Ovary (tissue), 9 donors: ENCODE measurements around the gene PTPRK. TPM values are rescaled to one million over a fixed set of nuclear protein-coding genes. Genes with fewer than 3 reads are reported as not detected.

ENCODE experiments used
- DNase-seq, 5 donors: peaks; one replicate each; pipeline ENCODE4 v3.0.0-alpha.2; 2019 to 2020
- H3K27ac ChIP-seq, 2 donors: fragments of 200-600 bp; one replicate each; pipeline versions ENCODE4 v1.5.1 to v1.8.0; 2019 to 2022
- H3K27me3 ChIP-seq: fragments of 200-600 bp; one replicate; pipeline ENCODE4 v1.8.0; 2022
- H3K36me3 ChIP-seq: fragments of 200-600 bp; sonication (generic); one replicate; pipeline ENCODE4 v1.5.1; 2019
- H3K4me1 ChIP-seq: one replicate; pipeline ENCODE4 v1.8.1; 2013; ENCODE audit warnings: mild to moderate bottlenecking, moderate library complexity; ENCODE audit not compliant: insufficient read depth
- H3K4me3 ChIP-seq: fragments of 200-600 bp; sonication (generic); one replicate; pipeline ENCODE4 v1.5.1; 2017
- H3K9me3 ChIP-seq, 2 donors: fragments of 200-600 bp in 1 of 2; sonication (generic) in 1 of 2; one replicate each; pipeline versions ENCODE4 v1.5.1 to v1.8.1; 2013 to 2019; ENCODE audit warnings: mild to moderate bottlenecking in 1 of 2, moderate library complexity in 1 of 2
- EP300 ChIP-seq: sonication (generic); formaldehyde crosslinking; IDR thresholded peaks from one replicate; pipeline ENCODE4 v1.6.1; 2017; ENCODE audit warnings: antibody characterized with exemption
- POLR2A ChIP-seq: fragments of 450-650 bp; IDR thresholded peaks from one replicate; pipeline ENCODE4 v1.6.1; 2017; ENCODE audit warnings: antibody characterized with exemption, mild to moderate bottlenecking, moderate library complexity
- WGBS, 3 donors: extraction: QIAGEN DNeasy Blood & Tissue Kit in 1 of 3; methylation state at CpG; one replicate each; pipeline versions ENCODE4 v1.1.5 to v1.1.7; 2013 to 2017; 5-methylcytosine and 5-hydroxymethylcytosine counted together
- intact Hi-C, 4 donors: fragments of 100-400 bp; cut with DNase I; formaldehyde crosslinking; loops; one replicate each; pipeline versions ENCODE4 v1.11.0 to v1.15.1; 2022 to 2023
- polyA plus RNA-seq, 2 donors: library from polyadenylated mRNA; stranded (reverse); fragments of 200-250 nt in 1 of 2; fragments of 350-450 nt in 1 of 2; fragmentation: Illumina TruSeq in 1 of 2; extraction: RNeasy Lipid Tissue Mini Kit (QIAGEN cat#74804) in 1 of 2; gene quantifications; one replicate each; pipeline ENCODE4 v1.2.3, GENCODE V29; 2013 to 2014
- total RNA-seq, 7 donors: library from RNA; depleted of rRNA in 2 of 7; stranded (reverse); fragments of >200 nt in 2 of 7; fragmentation: NEBNext Ultra II Directional in 3 of 7; extraction: Animal tissue kit (Norgen Biotek cat#: 25700) in 3 of 7; gene quantifications; one replicate each; pipeline versions ENCODE4 v1.1.0 to v1.2.4, GENCODE V29; 2016 to 2023
- TF ChIP-seq, protein P1 (sequence below), 3 donors: fragments of 450-650 bp in 2 of 3; fragments of 200-600 bp in 1 of 3; IDR thresholded peaks; one replicate each; pipeline versions ENCODE4 v1.5.1 to v1.8.0; 2016 to 2022; ENCODE audit warnings: antibody characterized with exemption in 3 of 3, mild to moderate bottlenecking in 1 of 3
- donor health status: DM: no; HTN: no; CAD: no; lungs with moderate emphysema.
- donor health status: DM: no; HTN: no; CAD: no.
- donor health status: Bipolar disorder and iron deficiency.
- donor health status: DM: yes; HTN: yes; CAD: no.
- donor health status: DM: no; HTN: no; CAD: no.
- donor health status: DM: yes; HTN: yes; CAD: no.

The PTPRK gene
- total and polyA plus RNA-seq, 9 donors = 24.0 to 50.7 (median 44.1) TPM

- Histone ChIP-seq H3K4me1 (no peaks in the 10 kb centered on the region), H3K27me3 (no peaks in the 10 kb centered on the region), H3K36me3 (no peaks in the 10 kb centered on the region), H3K27ac (no peak overlapping the region), H3K9me3 (peaks cover 0 to 3% of the 10 kb centered on the region in 2 donors), H3K4me3 (no peak overlapping the region)
- TF ChIP-seq, protein P1, sequence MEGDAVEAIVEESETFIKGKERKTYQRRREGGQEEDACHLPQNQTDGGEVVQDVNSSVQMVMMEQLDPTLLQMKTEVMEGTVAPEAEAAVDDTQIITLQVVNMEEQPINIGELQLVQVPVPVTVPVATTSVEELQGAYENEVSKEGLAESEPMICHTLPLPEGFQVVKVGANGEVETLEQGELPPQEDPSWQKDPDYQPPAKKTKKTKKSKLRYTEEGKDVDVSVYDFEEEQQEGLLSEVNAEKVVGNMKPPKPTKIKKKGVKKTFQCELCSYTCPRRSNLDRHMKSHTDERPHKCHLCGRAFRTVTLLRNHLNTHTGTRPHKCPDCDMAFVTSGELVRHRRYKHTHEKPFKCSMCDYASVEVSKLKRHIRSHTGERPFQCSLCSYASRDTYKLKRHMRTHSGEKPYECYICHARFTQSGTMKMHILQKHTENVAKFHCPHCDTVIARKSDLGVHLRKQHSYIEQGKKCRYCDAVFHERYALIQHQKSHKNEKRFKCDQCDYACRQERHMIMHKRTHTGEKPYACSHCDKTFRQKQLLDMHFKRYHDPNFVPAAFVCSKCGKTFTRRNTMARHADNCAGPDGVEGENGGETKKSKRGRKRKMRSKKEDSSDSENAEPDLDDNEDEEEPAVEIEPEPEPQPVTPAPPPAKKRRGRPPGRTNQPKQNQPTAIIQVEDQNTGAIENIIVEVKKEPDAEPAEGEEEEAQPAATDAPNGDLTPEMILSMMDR (IDR thresholded peaks at IDR 0.05) = no peak
- no peak for TF ChIP-seq POLR2A
- no peak for TF ChIP-seq EP300
- DNase-seq = no peak
- intact Hi-C loops = no loop called here
Observed at GRCh38 chr6:127937747-127938146, 582.7 kb downstream of the PTPRK start.

DNA sequence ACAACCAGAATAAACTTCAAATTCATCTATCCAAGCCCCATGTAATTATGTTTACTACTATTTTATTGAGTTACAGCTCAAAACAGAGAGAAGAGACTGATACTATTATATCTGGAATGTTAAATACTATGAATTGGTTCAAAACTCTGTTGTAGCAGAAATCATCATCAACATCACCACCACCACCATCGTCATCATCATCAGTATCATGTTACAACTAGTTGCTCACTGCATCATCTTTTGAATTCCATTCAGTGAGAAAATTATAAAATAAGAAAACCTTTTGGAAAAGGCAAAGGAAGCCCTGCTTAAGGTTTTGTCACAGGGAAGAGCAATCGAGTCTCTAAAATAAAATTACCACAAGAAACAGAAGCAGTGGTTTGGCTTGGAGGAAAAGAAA, 583.3 kb downstream of the PTPRK start:
- intact Hi-C loops = no loop called here
- 71 to 81% (median 72%) methylated on average over 2 of the region's 2 CpGs for WGBS, 3 donors
- H3K27me3 ChIP-seq = no peaks in the 10 kb centered on the region

GRCh38 chr6:127934956-127935355, 585.4 kb downstream of the PTPRK start:
- 83 to 88% (median 87%) methylated on average over 1 of the region's 1 CpG for WGBS, 3 donors
- intact Hi-C loops = no loop called here
- Histone ChIP-seq H3K4me1 (no peaks in the 10 kb centered on the region), H3K27me3 (no peaks in the 10 kb centered on the region), H3K36me3 (no peaks in the 10 kb centered on the region), H3K9me3 (peaks cover 0 to 6% of the 10 kb centered on the region in 2 donors), H3K27ac (no peak overlapping the region), H3K4me3 (no peak overlapping the region)
- TF ChIP-seq POLR2A (no peak), EP300 (no peak)
- TF ChIP-seq, protein P1 (IDR thresholded peaks at IDR 0.05) = no peak
- DNase-seq = no peak

More for the DNA sequence above, 583.3 kb downstream of the PTPRK start:
- no peak for DNase-seq
- TF ChIP-seq EP300 = no peak
- no peak for TF ChIP-seq POLR2A
- TF ChIP-seq, protein P1 (IDR thresholded peaks at IDR 0.05) = no peak
- no peaks in the 10 kb centered on the region for H3K36me3 ChIP-seq
- H3K9me3 ChIP-seq = peaks cover 0 to 6% of the 10 kb centered on the region in 2 donors
- no peaks in the 10 kb centered on the region for H3K4me1 ChIP-seq
- no peak overlapping the region for H3K4me3 ChIP-seq
- H3K27ac ChIP-seq = no peak overlapping the region

- H3K4me1 ChIP-seq = no peaks in the 10 kb centered on the region
- no peak overlapping the region for H3K4me3 ChIP-seq
- 89 to 92% (median 90%) methylated on average over 7 of the region's 7 CpGs for whole genome bisulfite sequencing, 3 donors
- no peaks in the 10 kb centered on the region for H3K27me3 ChIP-seq
- H3K27ac ChIP-seq = no peak overlapping the region
- intact Hi-C loops = no loop called here
- peaks cover 0 to 6% of the 10 kb centered on the region in 2 donors for H3K9me3 ChIP-seq
- no peaks in the 10 kb centered on the region for H3K36me3 ChIP-seq
- TF ChIP-seq EP300 = no peak
- no peak for TF ChIP-seq POLR2A
- TF ChIP-seq, protein P1 (IDR thresholded peaks at IDR 0.05) = no peak
- DNase-seq = no peak
Observed at GRCh38 chr6:127933852-127934840, 586.3 kb downstream of the PTPRK start.
